H1 (cell line): ENCODE results near the gene PKP1.

Experiments used
- ATF3 ChIP-seq: IDR thresholded peaks from 2 replicates; pipeline ENCODE4 v1.6.1; 2011; ENCODE audit warnings: low read depth, mild to moderate bottlenecking, low read length; ENCODE audit not compliant: insufficient read depth
- CBX5 ChIP-seq: fragments of 300-800, 300-1000 bp; sonication (generic); IDR thresholded peaks from 2 replicates; pipeline ENCODE4 v1.7.1; 2016; ENCODE audit warnings: antibody characterized with exemption, low read length, low read depth
- CBX8 ChIP-seq: fragments of 300-800, 300-1000 bp; sonication (generic); IDR thresholded peaks from 2 replicates; pipeline ENCODE4 v1.7.1; 2016; ENCODE audit warnings: low read depth, low read length, borderline replicate concordance
- CEBPB ChIP-seq: IDR thresholded peaks from 2 replicates; pipeline ENCODE4 v1.6.1; 2012; ENCODE audit warnings: low read depth, low read length
- CTCF ChIP-seq, 3 experiments: IDR thresholded peaks; 1 replicate in 2 of 3; 2 replicates in 1 of 3; pipeline versions ENCODE4 v1.5.1 to v1.6.1; 2011; ENCODE audit warnings: low read length in 3 of 3, mild to moderate bottlenecking in 3 of 3, inconsistent platforms in 2 of 3, low read depth in 1 of 3, moderate library complexity in 1 of 3; ENCODE audit not compliant: insufficient read depth in 1 of 3; ENCODE audit errors: control extremely low read depth in 1 of 3
- EZH2 ChIP-seq: fragments of 200-600 bp; sonication (generic); IDR thresholded peaks from 2 replicates; pipeline ENCODE4 v1.7.1; 2012; ENCODE audit warnings: low read depth, mild to moderate bottlenecking, moderate library complexity, low read length, inconsistent platforms; ENCODE audit not compliant: severe bottlenecking
- FOSL1 ChIP-seq: IDR thresholded peaks from 2 replicates; pipeline ENCODE4 v1.6.1; 2011; ENCODE audit warnings: mild to moderate bottlenecking, low read depth, low read length, moderate library complexity; ENCODE audit not compliant: insufficient read depth
- HDAC6 ChIP-seq: IDR thresholded peaks from one replicate; pipeline ENCODE4 v1.7.1; 2012; ENCODE audit warnings: low read depth, mild to moderate bottlenecking, inconsistent platforms, low read length, moderate library complexity
- POLR2A ChIP-seq, 2 experiments: IDR thresholded peaks; 1 replicate in 1 of 2; 2 replicates in 1 of 2; pipeline ENCODE4 v1.6.1; 2011; ENCODE audit warnings: low read depth in 2 of 2, low read length in 2 of 2, mild to moderate bottlenecking in 2 of 2; ENCODE audit errors: control extremely low read depth in 1 of 2
- POLR2AphosphoS5 ChIP-seq: IDR thresholded peaks from 2 replicates; pipeline ENCODE4 v1.6.1; 2011; ENCODE audit warnings: low read depth, low read length
- RFX5 ChIP-seq: IDR thresholded peaks from 2 replicates; pipeline ENCODE4 v1.6.1; 2011; ENCODE audit warnings: low read depth, low read length, improper control_type of control experiment, borderline replicate concordance
- SP2 ChIP-seq: IDR thresholded peaks from 2 replicates; pipeline ENCODE4 v1.6.1; 2012; ENCODE audit warnings: mild to moderate bottlenecking, low read length, inconsistent platforms
- TEAD4 ChIP-seq: IDR thresholded peaks from 2 replicates; pipeline ENCODE4 v1.6.1; 2012; ENCODE audit warnings: low read depth, low read length, inconsistent platforms, mixed read lengths

GRCh38 chr1:201360486-201360885 lies 77.2 kb downstream of the PKP1 start:
- TF ChIP-seq FOSL1 (no peak), CTCF (IDR thresholded peaks at IDR 0.05; ENCODE audit: control extremely low read depth in 1 of 3, insufficient read depth in 1 of 3, low read depth in 1 of 3, low read length in 3 of 3) (no peak), SP2 (no peak), ATF3 (no peak), CEBPB (no peak), TEAD4 (no peak), HDAC6 (no peak), CBX5 (no peak), POLR2A (IDR thresholded peaks at IDR 0.05; ENCODE audit: control extremely low read depth in 1 of 2, low read depth in 2 of 2, low read length in 2 of 2) (no peak), RFX5 (no peak), CBX8 (no peak), EZH2 (no peak), POLR2AphosphoS5 (no peak)
